ENCODE results near the gene CDYL2.
A peak's percentile ranks its signal among the peaks of the same experiment; 100 is the strongest.

The CDYL2 gene

DNA sequence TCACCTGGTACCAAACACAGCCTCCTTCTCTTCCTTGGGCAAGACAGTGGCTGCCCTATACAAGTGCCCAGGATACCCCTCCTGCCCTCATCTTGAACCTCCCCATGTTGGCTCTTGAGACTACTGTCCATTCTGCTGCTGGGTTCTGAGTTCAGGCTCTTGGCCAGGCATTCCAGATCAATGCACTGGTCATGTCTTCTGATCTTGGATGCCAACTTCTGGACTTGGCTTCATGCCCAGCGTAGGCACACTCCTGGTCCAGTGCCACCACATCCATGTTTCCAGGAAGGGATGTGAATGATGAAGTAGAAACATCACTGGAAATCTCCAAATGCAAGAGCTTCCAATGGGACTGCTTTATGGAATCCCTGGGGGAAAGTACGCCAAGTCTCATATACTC lies 212.1 kb downstream of the CDYL2 start:
- DNase-seq (ENCODE audit: low spot score) = no peak

DNA sequence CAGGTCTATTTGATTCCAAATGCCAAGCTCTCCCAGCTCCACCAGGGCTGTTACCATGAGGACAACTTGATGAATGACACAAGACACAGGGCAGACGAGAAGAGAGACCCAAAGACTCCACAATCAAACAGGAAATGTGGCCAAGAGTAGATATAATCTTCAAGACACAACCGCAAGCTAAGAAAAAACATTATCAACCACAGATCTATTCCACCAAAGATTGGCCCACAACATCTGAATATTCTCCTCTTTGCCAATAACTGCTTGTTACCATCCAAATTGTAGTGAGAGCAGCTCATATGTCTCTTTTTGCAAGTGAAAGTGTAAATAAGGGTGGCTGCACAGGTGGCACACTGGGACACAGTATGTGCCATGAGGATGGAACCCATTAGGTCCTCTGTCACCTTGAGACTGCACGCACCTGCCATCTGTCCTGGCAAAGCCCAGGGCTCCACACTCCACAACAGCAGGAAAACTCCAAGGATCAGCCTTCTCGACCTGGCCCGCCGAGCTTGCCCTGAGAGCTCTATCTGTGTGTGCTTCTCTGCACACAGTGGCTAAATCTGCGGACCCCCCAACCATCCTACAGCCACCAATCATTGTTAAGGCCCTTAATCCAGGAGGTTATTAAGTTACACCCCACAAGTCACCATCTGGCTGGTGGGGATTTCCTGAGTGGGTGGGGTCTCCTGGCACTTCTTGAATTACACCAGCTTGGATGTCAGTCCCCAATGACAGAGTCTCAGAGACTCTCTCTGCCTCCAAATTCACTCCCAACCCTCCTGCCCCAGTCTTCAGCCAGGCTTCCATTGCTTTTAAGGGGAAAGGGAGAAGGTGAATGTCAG lies 213.1 kb downstream of the CDYL2 start:
- DNase-seq (ENCODE audit: low spot score) = no peak

- DNase-seq (ENCODE audit: low spot score) = no peak
Measured at GRCh38 chr16:80587071-80587470, 217.3 kb downstream of the CDYL2 start.

- no peak for DNase-seq (ENCODE audit: low spot score)
Measured at GRCh38 chr16:80586476-80586875, 217.9 kb downstream of the CDYL2 start.

GRCh38 chr16:80585764-80586163 lies 218.6 kb downstream of the CDYL2 start:
- DNase-seq (ENCODE audit: low spot score) = no peak

DNA sequence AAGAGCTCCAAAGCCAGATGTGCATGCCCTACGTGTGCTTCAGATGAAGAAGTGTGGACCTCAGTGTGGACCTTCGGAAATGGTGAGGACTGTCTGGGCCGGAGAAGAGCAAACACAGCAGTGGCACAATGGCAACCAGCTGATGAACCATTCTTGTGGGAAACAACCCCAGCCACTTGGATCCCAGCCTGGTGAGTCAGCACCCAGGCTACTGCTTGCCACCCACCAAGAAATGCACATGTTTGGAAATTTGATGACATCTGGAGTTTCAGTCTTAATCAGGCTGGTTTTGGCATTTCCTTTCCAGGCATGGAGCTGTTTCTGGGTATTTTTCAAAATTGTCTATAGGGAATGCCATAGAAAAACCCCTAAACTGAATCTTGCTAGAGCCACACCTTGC lies 220.9 kb downstream of the CDYL2 start:
- peak; percentile 9 for DNase-seq (ENCODE audit: low spot score)

- DNase-seq (ENCODE audit: low spot score) = no peak
Measured at GRCh38 chr16:80580109-80580832, 224.1 kb downstream of the CDYL2 start.

DNA sequence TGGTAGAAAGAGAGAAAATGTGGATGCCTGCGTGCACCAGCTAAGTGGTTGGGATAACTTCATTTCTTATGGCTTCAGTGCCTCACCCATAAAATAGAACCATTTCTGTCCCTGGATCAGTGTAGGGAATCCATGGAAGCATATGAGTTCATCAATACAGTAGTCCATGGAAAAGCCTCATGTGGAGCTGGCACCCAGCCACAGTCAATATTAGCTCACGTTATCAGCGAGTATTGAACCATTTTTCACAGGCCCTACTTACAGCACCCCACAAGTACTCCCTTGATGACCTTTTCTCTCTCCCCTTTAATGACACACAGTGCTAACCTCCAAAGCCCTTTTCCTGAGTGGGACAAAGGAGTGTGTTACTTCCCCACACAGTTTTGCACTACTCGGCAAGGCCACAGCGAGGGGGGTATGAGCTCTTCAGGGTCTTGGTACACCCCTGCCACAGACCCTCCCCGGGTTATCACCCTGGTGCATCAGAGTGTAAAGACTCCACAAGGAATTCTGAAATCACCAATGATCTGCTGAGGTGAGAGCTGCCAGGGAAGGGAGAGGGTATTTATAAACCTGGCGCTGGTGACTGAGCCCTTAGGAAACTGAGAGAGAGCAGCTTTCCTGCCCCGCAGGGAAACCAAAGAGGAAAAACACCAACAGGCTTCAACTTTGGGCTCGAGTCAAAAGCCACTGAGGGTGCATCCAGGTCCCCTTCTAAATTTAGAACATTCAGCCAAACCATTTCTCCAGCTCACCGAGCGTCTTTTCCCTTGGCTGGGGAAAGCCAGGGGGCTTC lies 226.7 kb downstream of the CDYL2 start:
- DNase-seq (ENCODE audit: low spot score) = no peak

DNA sequence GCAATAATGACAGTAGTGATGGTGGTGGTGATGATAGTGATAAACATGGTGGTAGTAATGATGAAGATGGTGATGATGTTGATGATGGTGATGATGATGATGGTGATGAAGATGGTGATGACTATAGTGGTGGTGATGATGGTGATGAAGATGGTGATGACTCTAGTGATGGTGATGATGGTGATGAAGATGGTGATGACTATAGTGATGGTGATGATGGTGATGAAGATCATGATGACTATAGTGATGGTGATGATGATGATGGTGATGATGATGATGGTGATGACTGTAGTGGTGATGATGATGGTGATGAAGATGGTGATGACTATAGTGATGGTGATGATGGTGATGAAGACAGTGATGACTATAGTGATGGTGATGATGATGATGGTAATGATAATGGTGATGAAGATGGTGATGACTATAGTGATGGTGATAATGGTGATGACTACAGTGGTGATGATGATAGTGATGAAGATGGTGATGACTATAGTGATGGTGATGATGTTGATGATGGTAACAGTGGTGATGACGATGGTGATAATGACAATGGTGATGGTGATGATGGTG lies 228.0 kb downstream of the CDYL2 start:
- no peak for DNase-seq (ENCODE audit: low spot score)

GRCh38 chr16:80573700-80574120 lies 230.7 kb downstream of the CDYL2 start:
- no peak for DNase-seq (ENCODE audit: low spot score)

- no peak for DNase-seq (ENCODE audit: low spot score)
Measured at GRCh38 chr16:80570106-80570478, 234.3 kb downstream of the CDYL2 start.

GRCh38 chr16:80569440-80570105 lies 234.8 kb downstream of the CDYL2 start:
- DNase-seq (ENCODE audit: low spot score) = no peak

- DNase-seq (ENCODE audit: low spot score) = no peak
Measured at GRCh38 chr16:80564394-80564793, 240.0 kb downstream of the CDYL2 start.

GRCh38 chr16:80563066-80563465 lies 241.3 kb downstream of the CDYL2 start:
- no peak for DNase-seq (ENCODE audit: low spot score)

- DNase-seq (ENCODE audit: low spot score) = no peak
Measured at GRCh38 chr16:80559369-80559768, 245.0 kb downstream of the CDYL2 start.

GRCh38 chr16:80557037-80557436 lies 247.4 kb downstream of the CDYL2 start:
- no peak for DNase-seq (ENCODE audit: low spot score)

- DNase-seq (ENCODE audit: low spot score) = no peak
Measured at GRCh38 chr16:80556481-80556880, 247.9 kb downstream of the CDYL2 start.

GRCh38 chr16:80554033-80554432 lies 250.4 kb downstream of the CDYL2 start:
- no peak for DNase-seq (ENCODE audit: low spot score)

DNA sequence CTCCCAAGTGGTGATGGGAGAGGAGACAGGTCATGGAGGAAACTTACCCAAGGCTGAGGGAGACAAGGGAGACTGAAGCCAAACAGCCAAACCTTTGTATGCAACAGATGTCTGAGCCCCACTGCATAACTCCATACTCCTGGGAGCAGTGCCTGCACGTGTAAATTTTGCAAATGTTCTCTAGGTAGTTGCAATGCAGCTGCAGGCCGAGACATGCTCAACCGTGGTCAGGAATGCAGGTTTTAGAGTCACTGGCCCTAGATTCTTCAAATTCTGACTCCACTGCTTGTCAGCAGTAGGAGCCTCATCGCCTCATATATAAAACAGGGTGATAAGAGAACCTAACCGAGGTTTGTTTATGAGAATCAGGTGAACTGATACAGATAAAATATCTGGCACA lies 252.1 kb downstream of the CDYL2 start:
- no peak for DNase-seq (ENCODE audit: low spot score)

Measured in globus pallidus (tissue), 1 donor.